ENCODE measurements around the gene DMWD.

DMWD gene

DNA sequence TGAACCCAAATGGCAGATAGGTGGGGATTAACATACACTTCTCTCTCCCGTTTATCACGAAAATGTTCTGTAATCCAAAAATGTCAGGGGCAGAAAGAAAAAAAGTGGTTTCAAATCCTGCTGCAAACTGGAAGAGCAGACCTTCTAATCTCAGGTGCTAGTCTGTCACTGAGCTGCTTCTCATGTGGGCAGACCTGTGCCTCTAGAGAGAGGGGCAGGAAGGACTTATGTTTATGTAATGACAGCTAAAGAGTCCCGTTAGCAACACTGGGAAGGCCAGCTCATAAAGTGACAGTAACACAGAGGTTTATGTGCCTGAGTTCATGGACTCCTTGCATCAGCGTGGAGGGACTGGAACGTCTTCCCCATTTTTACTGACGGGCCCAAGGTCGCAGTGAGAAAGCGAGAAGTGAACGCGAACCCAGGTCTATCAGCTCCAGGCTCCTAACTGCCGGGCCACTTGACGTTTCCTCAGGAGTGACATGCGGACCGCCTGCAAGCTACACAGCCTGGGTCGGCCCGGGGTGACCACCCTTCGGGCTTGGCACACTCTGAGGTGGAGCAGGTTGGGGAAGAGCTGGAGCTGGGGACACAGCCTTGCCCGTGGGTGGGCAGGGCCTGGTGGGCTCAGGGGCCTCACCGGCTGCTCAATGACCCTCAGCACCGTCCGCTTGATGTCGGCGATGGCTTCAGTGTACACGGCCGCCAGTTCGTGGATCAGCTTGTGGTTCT lies 32.1 kb upstream of the DMWD start:
- Histone ChIP-seq H3K79me2 (ENCODE audit: insufficient read depth, low read length) (no peaks in the 10 kb centered on the region), H2AFZ (ENCODE audit: low read depth, low read length, severe bottlenecking) (no peak overlapping the region), H3K4me3 (ENCODE audit: insufficient read depth, low read length, poor library complexity, severe bottlenecking) (no peak overlapping the region), H3K9me2 (replicated peaks; ENCODE audit: insufficient read depth, low read length) (no peaks in the 10 kb centered on the region), H3K9ac (ENCODE audit: low read length) (no peak overlapping the region), H4K20me1 (ENCODE audit: low read depth, low read length) (no peaks in the 10 kb centered on the region), H3K4me2 (ENCODE audit: low read depth, low read length, poor library complexity, severe bottlenecking) (no peak overlapping the region), H3K9me3 (ENCODE audit: insufficient read depth, low read length) (no peaks in the 10 kb centered on the region), H3F3A (ENCODE audit: insufficient read depth) (no peaks in the 10 kb centered on the region), H3K36me3 (ENCODE audit: low read length) (no peaks in the 10 kb centered on the region; the same call in 1 of the 2 replicates), H3K27me3 (ENCODE audit: low read length) (no peaks in the 10 kb centered on the region), H3K27ac (ENCODE audit: low read depth, low read length) (no peak overlapping the region)
- TF ChIP-seq EZH2phosphoT487 (conservative IDR thresholded peaks at IDR 0.05; ENCODE audit: low read length): no peak
- TF ChIP-seq, protein P1, sequence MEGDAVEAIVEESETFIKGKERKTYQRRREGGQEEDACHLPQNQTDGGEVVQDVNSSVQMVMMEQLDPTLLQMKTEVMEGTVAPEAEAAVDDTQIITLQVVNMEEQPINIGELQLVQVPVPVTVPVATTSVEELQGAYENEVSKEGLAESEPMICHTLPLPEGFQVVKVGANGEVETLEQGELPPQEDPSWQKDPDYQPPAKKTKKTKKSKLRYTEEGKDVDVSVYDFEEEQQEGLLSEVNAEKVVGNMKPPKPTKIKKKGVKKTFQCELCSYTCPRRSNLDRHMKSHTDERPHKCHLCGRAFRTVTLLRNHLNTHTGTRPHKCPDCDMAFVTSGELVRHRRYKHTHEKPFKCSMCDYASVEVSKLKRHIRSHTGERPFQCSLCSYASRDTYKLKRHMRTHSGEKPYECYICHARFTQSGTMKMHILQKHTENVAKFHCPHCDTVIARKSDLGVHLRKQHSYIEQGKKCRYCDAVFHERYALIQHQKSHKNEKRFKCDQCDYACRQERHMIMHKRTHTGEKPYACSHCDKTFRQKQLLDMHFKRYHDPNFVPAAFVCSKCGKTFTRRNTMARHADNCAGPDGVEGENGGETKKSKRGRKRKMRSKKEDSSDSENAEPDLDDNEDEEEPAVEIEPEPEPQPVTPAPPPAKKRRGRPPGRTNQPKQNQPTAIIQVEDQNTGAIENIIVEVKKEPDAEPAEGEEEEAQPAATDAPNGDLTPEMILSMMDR (IDR thresholded peaks at IDR 0.05; ENCODE audit: insufficient read depth, low read length, poor library complexity, severe bottlenecking): no peak

DNA sequence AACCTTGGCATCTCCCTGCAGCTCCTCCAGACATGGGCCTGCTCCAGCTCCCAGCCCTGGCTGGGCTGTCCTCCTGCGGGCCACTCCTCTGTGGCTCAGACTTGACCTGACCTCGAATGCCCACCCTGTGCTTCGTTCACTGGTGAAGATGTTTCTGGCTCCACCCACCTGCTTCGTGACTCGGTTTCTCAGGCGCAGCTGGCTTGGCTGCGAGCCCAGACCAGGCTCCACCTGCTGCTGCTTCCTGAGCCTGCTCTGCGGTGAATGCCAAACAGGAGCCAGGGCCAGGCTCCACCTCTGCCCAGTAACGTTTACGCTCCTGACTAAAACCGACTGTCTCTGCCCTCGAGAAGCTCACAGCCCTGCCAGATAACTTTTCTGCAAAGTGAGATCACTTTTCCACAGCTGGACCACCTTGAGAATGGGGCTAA lies 31.4 kb upstream of the DMWD start:
- TF ChIP-seq, protein P1 (IDR thresholded peaks at IDR 0.05; ENCODE audit: insufficient read depth, low read length, poor library complexity, severe bottlenecking): no peak
- TF ChIP-seq EZH2phosphoT487 (conservative IDR thresholded peaks at IDR 0.05; ENCODE audit: low read length): no peak
- no peaks in the 10 kb centered on the region for H3K79me2 ChIP-seq (ENCODE audit: insufficient read depth, low read length)
- no peaks in the 10 kb centered on the region for H3F3A ChIP-seq (ENCODE audit: insufficient read depth)
- no peak overlapping the region for H3K4me2 ChIP-seq (ENCODE audit: low read depth, low read length, poor library complexity, severe bottlenecking)
- no peak overlapping the region for H3K9ac ChIP-seq (ENCODE audit: low read length)
- H2AFZ ChIP-seq (ENCODE audit: low read depth, low read length, severe bottlenecking): no peak overlapping the region
- H3K9me3 ChIP-seq (ENCODE audit: insufficient read depth, low read length): no peaks in the 10 kb centered on the region
- H3K36me3 ChIP-seq (ENCODE audit: low read length): no peaks in the 10 kb centered on the region; the same call in 1 of the 2 replicates
- no peak overlapping the region for H3K4me3 ChIP-seq (ENCODE audit: insufficient read depth, low read length, poor library complexity, severe bottlenecking)
- H3K9me2 ChIP-seq (replicated peaks; ENCODE audit: insufficient read depth, low read length): no peaks in the 10 kb centered on the region
- H4K20me1 ChIP-seq (ENCODE audit: low read depth, low read length): no peaks in the 10 kb centered on the region
- no peaks in the 10 kb centered on the region for H3K27me3 ChIP-seq (ENCODE audit: low read length)
- no peak overlapping the region for H3K27ac ChIP-seq (ENCODE audit: low read depth, low read length)

DNA sequence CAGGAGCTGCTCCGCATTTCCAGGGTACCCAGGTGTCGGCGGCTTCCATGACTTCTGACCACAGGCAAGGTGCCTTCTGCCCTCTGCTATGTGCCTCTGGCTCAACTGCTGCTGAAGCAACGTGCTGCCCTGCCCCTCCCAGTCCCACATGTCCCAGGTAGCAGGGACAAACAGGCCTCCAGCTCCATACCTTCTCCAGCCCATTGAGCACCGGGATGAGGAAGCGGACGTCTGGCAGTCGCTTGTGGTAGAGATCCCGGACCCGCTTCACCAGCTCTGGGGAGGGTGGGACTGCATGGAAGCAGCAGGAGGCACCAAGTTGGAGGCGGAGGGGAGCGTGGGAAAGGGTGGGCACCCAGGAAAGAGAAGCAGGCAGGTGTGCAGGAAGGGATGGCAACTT lies 30.5 kb upstream of the DMWD start:
- Histone ChIP-seq H3K9me3 (ENCODE audit: insufficient read depth, low read length) (no peaks in the 10 kb centered on the region), H3K27me3 (ENCODE audit: low read length) (no peaks in the 10 kb centered on the region), H3K36me3 (ENCODE audit: low read length) (no peaks in the 10 kb centered on the region; the same call in 1 of the 2 replicates), H3K27ac (ENCODE audit: low read depth, low read length) (no peak overlapping the region), H3K4me3 (ENCODE audit: insufficient read depth, low read length, poor library complexity, severe bottlenecking) (no peak overlapping the region), H3F3A (ENCODE audit: insufficient read depth) (no peaks in the 10 kb centered on the region), H3K4me2 (ENCODE audit: low read depth, low read length, poor library complexity, severe bottlenecking) (no peak overlapping the region), H3K79me2 (ENCODE audit: insufficient read depth, low read length) (no peaks in the 10 kb centered on the region), H4K20me1 (ENCODE audit: low read depth, low read length) (no peaks in the 10 kb centered on the region), H3K9me2 (replicated peaks; ENCODE audit: insufficient read depth, low read length) (no peaks in the 10 kb centered on the region), H3K9ac (ENCODE audit: low read length) (no peak overlapping the region), H2AFZ (ENCODE audit: low read depth, low read length, severe bottlenecking) (no peak overlapping the region)
- TF ChIP-seq, protein P1 (IDR thresholded peaks at IDR 0.05; ENCODE audit: insufficient read depth, low read length, poor library complexity, severe bottlenecking): no peak
- no peak for TF ChIP-seq EZH2phosphoT487 (conservative IDR thresholded peaks at IDR 0.05; ENCODE audit: low read length)

Measured in SU-DHL-6 (cell line).